ENCODE measurements around the gene RACGAP1. TPM values are rescaled to one million over a fixed set of nuclear protein-coding genes. Genes with fewer than 3 reads are reported as not detected.

The RACGAP1 gene
- total RNA-seq (2014; rRNA removed; shearing (Covaris generic)), result 113 and 137 TPM in 2 replicates

- DNase-seq (ENCODE audit: low read depth), result peak; percentile 97
These were observed at the start of gene RACGAP1 for GRCh38 chr12:50025187-50026059. Gene RACGAP1 (minus strand): TSS chr12:50025494. CDS start chr12:50016715, 8,779 bp downstream.

GRCh38 chr12:50073712-50074111 is 48.4 kb upstream of the RACGAP1 start:
- no peak for DNase-seq (ENCODE audit: low read depth)

GRCh38 chr12:50073206-50073605 is 47.9 kb upstream of the RACGAP1 start:
- no peak for DNase-seq (ENCODE audit: low read depth)

- DNase-seq (ENCODE audit: low read depth), result no peak
These were observed 47.1 kb upstream of the RACGAP1 start for GRCh38 chr12:50072198-50072907.

GRCh38 chr12:50070314-50071060 is 45.2 kb upstream of the RACGAP1 start:
- peak; percentile 75 for DNase-seq (ENCODE audit: low read depth)

GRCh38 chr12:50069539-50069938 is 44.2 kb upstream of the RACGAP1 start:
- DNase-seq (ENCODE audit: low read depth), result no peak

GRCh38 chr12:50069069-50069468 is 43.8 kb upstream of the RACGAP1 start:
- no peak for DNase-seq (ENCODE audit: low read depth)

GRCh38 chr12:50066402-50066801 is 41.1 kb upstream of the RACGAP1 start:
- peak; percentile 85 for DNase-seq (ENCODE audit: low read depth)

GRCh38 chr12:50065726-50066310 is 40.5 kb upstream of the RACGAP1 start:
- no peak for DNase-seq (ENCODE audit: low read depth)

- peak; percentile 13 for DNase-seq (ENCODE audit: low read depth)
These were observed 37.6 kb upstream of the RACGAP1 start for GRCh38 chr12:50062728-50063460.

GRCh38 chr12:50061946-50062686 is 36.8 kb upstream of the RACGAP1 start:
- no peak for DNase-seq (ENCODE audit: low read depth)

- no peak for DNase-seq (ENCODE audit: low read depth)
These were observed 35.9 kb upstream of the RACGAP1 start for GRCh38 chr12:50061171-50061570.

- DNase-seq (ENCODE audit: low read depth), result no peak
These were observed 34.8 kb upstream of the RACGAP1 start for GRCh38 chr12:50060120-50060468.

GRCh38 chr12:50059440-50060119 is 34.3 kb upstream of the RACGAP1 start:
- DNase-seq (ENCODE audit: low read depth), result peak; percentile 58

GRCh38 chr12:50058743-50059312 is 33.5 kb upstream of the RACGAP1 start:
- no peak for DNase-seq (ENCODE audit: low read depth)

GRCh38 chr12:50057896-50058670 is 32.8 kb upstream of the RACGAP1 start:
- no peak for DNase-seq (ENCODE audit: low read depth)

GRCh38 chr12:50057000-50057841 is 31.9 kb upstream of the RACGAP1 start, which contains the start of gene ASIC1:
Gene ASIC1 (plus strand): TSS chr12:50057596. CDS start chr12:50058767, 1,171 bp downstream.
- DNase-seq (ENCODE audit: low read depth), result peak; percentile 51

GRCh38 chr12:50056639-50056976 is 31.3 kb upstream of the RACGAP1 start:
- no peak for DNase-seq (ENCODE audit: low read depth)

All from M059J (cell line).